Gastroesophageal sphincter (tissue), 3 donors: ENCODE results near the gene TNFAIP8L2.

Experiments used
- EP300 ChIP-seq: sonication (generic); formaldehyde crosslinking; IDR thresholded peaks from one replicate; pipeline ENCODE4 v1.6.1; 2017; ENCODE audit warnings: antibody characterized with exemption, mild to moderate bottlenecking
- POLR2A ChIP-seq, 2 donors: fragments of 450-650 bp; IDR thresholded peaks; one replicate each; pipeline ENCODE4 v1.6.1; 2017; ENCODE audit warnings: antibody characterized with exemption in 2 of 2, mild to moderate bottlenecking in 2 of 2, moderate library complexity in 1 of 2
- TF ChIP-seq, protein P1 (sequence below), 4 experiments: fragments of 200-600 bp in 2 of 4; fragments of 450-650 bp in 2 of 4; sonication (generic) in 1 of 4; IDR thresholded peaks; one replicate each; pipeline ENCODE4 v1.5.1; 2017 to 2019; ENCODE audit warnings: antibody characterized with exemption in 4 of 4, mild to moderate bottlenecking in 2 of 4, moderate library complexity in 2 of 4

DNA sequence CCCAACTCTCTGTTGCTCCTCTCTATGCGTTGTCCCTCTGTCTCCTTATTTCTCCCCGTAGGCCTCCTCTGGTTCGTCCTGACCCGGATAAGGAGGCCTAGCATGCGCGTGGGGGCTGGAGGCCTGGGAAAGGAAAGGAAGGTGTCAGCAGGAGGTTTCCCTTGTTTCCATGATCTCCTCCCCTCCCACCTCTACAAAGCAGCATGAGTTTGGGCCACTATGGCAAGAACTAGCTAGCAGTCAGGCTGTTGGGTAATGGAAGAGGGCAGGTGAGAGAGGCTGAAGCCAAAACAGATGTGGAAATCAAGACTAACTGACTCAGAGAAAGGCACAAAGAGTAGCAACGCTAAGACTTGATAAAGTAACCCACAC is 9.3 kb upstream of the TNFAIP8L2 start:
- TF ChIP-seq, protein P1, sequence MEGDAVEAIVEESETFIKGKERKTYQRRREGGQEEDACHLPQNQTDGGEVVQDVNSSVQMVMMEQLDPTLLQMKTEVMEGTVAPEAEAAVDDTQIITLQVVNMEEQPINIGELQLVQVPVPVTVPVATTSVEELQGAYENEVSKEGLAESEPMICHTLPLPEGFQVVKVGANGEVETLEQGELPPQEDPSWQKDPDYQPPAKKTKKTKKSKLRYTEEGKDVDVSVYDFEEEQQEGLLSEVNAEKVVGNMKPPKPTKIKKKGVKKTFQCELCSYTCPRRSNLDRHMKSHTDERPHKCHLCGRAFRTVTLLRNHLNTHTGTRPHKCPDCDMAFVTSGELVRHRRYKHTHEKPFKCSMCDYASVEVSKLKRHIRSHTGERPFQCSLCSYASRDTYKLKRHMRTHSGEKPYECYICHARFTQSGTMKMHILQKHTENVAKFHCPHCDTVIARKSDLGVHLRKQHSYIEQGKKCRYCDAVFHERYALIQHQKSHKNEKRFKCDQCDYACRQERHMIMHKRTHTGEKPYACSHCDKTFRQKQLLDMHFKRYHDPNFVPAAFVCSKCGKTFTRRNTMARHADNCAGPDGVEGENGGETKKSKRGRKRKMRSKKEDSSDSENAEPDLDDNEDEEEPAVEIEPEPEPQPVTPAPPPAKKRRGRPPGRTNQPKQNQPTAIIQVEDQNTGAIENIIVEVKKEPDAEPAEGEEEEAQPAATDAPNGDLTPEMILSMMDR (IDR thresholded peaks at IDR 0.05), result no peak
- no peak for TF ChIP-seq POLR2A (IDR thresholded peaks at IDR 0.05)
- no peak for TF ChIP-seq EP300
